ENCODE measurements around the gene C22orf42. TPM values are rescaled to one million over a fixed set of nuclear protein-coding genes. Genes with fewer than 3 reads are reported as not detected.

C22orf42 gene
- total RNA-seq, 3 donors from 2014 or later = not detected

DNA sequence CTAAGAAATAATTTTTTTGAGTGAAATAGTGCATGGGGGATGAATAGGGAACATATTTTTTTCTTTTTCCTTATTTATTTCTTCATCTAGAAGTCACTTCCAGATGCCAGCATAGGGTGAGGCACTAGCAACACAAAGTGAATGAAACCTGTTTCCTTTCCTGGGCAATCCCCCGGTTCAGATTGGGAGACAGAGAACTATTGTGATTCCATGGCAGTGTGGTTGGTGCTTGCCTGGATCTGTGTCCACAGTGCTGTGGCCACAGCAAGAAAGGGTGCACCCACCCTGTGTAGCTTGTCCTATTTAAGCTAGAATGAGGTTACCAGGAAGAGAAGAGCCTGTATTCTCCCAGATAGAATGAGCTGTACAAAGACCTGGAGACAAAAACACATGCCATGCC is 58.4 kb downstream of the C22orf42 start:
- Histone ChIP-seq H3K4me1 (ENCODE audit: low read depth) (no peaks in the 10 kb centered on the region), H3K9me3 (no peaks in the 10 kb centered on the region), H3K36me3 (ENCODE audit: low read depth) (no peaks in the 10 kb centered on the region), H3K4me3 (no peak overlapping the region)
- intact Hi-C loops (cut with DNase I, micrococcal nuclease) = no loop called here
- no peak for DNase-seq
- ATAC-seq = no peak
- TF ChIP-seq, protein P1, sequence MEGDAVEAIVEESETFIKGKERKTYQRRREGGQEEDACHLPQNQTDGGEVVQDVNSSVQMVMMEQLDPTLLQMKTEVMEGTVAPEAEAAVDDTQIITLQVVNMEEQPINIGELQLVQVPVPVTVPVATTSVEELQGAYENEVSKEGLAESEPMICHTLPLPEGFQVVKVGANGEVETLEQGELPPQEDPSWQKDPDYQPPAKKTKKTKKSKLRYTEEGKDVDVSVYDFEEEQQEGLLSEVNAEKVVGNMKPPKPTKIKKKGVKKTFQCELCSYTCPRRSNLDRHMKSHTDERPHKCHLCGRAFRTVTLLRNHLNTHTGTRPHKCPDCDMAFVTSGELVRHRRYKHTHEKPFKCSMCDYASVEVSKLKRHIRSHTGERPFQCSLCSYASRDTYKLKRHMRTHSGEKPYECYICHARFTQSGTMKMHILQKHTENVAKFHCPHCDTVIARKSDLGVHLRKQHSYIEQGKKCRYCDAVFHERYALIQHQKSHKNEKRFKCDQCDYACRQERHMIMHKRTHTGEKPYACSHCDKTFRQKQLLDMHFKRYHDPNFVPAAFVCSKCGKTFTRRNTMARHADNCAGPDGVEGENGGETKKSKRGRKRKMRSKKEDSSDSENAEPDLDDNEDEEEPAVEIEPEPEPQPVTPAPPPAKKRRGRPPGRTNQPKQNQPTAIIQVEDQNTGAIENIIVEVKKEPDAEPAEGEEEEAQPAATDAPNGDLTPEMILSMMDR (IDR thresholded peaks at IDR 0.05) = no peak

Other genes with a start within 250 kb of the C22orf42 start
- 100 to 1,000 TPM; 140 to 162 (median 149) TPM for gene YWHAH, start 214.8 kb downstream of the C22orf42 start, total RNA-seq
- 100 to 1,000 TPM in 1 of 3 donors, 10 to 100 TPM in 2; 25.8 to 105 (median 27.9) TPM for gene SLC5A1, start 116.0 kb downstream of the C22orf42 start, total RNA-seq
- gene RFPL2, start 45.8 kb upstream of the C22orf42 start, total RNA-seq = not detected
- gene SLC5A4, start 96.0 kb upstream of the C22orf42 start, total RNA-seq = under 1 TPM in 2 of 3 donors, not detected in 1; 0.13 to 0.14 TPM
- gene RFPL3, start 198.6 kb upstream of the C22orf42 start, total RNA-seq = not detected

Measured in mucosa of descending colon (tissue), 3 donors.